Hepatocyte (in vitro differentiated cells): Measurements from ENCODE around the gene COX8A.

Experiments used
- CTCF ChIP-seq: fragments of 200-600 bp; sonication (generic); IDR thresholded peaks from 2 replicates; pipeline ENCODE4 v1.5.1; 2016; ENCODE audit warnings: antibody characterized with exemption, mild to moderate bottlenecking; ENCODE audit not compliant: poor library complexity
- EZH2 ChIP-seq: fragments of 200-600 bp; sonication (generic); IDR thresholded peaks from 2 replicates; pipeline ENCODE4 v1.6.1; 2016; ENCODE audit warnings: antibody characterized with exemption, mild to moderate bottlenecking, borderline replicate concordance

DNA sequence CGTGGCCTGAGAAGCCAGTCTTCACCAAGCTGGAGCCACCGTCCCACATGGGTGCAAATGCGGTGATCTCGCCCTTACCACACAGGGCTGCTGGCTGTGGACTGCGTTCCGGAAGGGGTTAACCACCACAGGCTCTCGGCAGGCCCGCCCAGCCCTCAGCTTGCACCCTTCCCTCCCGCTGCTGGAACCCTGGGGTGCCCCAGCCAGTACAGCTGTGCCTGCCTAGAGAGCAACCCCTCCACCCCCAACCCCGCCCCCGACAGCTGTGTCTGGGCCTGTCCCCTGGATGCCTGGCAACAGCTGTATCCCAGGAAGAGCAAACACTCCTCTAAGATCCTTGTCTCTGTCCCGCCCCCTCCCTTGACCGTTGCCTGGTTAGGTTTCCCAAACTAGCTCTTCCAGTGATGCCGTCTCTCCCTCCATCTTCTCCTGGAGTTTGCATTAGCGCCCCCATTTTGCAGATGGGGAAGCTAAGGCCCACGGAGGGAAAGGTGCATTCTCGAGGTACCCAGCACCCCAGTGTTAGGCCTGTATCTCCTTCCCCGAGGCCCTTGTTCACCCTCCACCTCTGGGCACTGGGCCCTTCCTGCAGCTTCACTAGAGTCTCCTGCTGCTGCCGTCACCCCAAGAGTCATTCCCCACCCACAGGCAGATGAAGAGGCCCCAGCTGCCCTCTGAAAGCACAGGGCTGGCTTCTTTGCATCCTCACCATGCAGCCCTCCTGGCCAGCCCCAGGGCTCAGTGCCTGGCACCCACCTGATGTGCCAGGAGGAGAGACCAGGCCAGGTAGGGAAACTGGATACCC lies 12.6 kb upstream of the COX8A start:
- TF ChIP-seq CTCF (no peak), EZH2 (no peak)
